Activated naive CD4-positive, alpha-beta T cell (primary cell): ENCODE data around the gene NPHP1.
"Not testable (repeated sequence)": the region's sequence is repeated elsewhere in the genome, so short reads cannot be mapped to it uniquely, and the experiment has no call there.

ENCODE experiments used
- DNase-seq, 4 experiments: peaks; one replicate each; lab custom pipeline; 2025; lab: John Stamatoyannopoulos, UW

Gene NPHP1

DNA sequence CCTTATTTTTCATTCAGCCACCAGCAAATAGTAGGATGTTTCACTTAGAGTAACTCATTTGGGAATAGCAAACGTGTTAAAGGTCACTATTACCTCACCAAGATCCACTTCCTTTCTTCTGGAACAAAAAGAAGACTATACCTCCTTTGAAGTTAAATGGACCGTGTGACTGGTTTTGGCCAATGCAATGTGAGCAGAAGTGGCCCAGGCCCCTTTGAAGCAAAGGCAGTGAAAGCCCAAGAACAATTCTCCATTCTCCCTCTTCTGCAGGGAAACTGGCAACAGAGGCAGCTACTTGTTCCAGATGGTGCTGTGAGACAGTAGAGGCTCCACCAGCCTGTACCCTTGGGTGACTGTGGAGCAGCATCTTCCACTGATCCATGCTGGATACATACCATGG lies 77.9 kb downstream of the NPHP1 start:
- DNase-seq = no peak

DNA sequence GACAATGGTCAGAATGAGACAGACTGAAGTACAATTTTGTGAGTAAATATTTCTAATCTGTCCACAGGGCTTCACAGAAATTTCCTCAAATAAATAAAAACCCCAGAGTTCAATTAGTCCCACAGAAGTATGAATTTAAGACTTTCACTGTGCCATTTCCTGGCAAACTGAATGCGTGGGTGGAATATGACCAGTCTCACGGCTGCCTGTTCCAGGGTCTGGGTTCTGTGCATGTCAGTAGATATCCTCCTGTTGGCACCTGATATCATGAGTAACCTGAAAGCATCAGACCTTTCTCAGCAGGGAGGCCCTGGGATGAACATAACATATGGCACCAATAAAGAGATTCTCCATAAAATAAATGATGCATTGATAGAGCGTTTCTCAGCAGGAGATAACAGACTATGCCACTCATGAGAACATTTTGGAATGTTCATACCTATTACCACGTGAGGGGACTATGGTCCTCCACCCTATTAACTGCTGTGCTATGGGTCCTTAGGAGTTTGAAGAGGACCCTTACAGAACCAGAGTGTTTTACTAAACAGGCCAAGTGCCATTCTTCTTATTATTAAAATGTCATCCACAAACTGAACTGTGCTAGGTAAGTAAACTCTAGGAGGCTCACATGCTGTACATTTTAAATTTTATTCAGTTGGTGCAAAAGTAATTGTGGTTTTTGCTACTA lies 78.6 kb downstream of the NPHP1 start:
- DNase-seq = no peak

DNA sequence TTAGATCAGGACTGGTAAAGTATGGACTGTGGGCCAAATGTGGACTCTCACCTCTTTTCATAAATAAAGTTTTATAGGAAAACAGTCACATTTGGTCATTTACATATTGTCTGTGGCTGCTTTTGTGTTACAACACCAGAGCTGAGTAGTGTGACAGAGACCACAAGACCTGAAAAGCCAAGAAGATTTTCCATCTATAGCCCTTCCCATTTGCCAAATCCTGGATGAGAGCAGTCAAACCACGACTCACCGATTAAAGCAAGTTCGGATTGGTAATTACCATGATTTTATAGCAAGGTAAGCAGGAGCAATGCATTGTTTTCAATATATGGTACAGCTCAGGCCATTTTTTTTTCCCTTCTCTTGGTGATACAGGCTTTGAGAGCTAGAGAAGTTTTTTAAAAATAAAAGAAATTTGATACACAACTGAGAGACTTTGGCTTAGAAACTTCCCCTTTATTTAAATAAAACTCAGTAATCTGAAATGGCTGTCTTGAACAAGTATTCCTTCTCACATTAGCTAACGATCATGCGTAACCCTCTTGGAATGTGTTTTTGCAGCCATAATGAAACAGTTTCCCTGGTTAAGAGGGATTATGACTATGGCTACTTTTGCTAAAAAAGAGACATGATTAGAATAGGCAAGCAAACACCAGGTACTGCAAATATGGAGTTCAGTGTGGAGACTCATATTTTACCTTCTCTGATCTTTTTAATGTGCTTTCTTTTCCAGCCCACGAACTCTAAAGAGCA lies 79.7 kb downstream of the NPHP1 start:
- no peak for DNase-seq

DNA sequence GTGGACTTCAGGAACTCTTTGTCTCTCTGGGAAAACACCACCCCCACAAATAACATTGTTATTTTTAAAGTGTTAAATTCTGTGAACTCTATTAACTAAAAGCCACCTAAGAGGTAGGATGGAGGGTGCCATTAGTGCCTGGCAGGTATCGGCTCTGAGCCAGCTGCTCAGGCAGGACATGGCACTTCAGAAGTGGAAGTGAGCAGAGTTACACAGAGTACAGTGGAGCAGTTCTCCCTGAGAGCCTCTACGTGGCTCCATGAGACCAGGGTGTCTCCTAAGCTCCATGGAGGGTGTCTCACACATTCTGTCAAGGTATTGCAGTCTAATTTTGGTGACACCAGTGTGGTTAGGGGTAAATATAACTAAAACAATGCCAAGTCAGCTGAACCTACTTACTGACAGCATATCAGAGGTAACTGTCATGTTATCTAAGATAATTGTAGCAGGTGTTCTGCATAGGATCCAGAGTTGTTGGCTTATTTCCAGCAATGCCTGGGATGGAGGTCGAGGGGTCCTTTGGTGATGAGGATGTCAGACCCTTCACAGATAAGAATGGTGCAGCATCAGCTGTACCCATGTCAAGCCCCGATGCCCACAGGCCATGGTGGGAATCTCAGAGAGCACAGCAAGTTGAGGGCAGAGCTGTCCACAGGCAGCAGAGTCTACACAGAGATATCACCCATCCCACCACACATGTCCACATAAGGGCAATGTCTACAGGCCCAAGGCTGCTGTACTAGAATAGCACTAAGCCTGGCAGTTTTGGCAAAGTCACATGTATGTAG lies 80.6 kb downstream of the NPHP1 start:
- no peak for DNase-seq

DNA sequence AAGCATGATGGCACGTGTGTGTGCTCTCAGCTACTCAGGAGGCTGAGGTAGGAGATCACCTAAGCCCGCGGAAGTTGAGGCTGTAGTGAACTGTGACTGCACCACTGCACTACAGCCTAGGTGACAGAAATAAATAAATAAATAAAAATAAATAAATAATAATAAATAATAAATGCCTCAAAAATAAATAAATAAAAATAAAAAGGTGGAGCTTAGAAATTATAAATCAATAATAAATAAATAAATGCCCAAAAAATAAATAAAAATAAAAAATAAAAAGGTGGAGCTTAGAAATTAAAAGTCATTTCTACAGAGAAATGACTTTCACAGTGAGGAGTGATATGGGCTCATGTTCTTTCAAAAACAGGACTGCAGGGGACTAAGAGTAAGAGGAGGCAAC lies 83.2 kb downstream of the NPHP1 start:
- no peak for DNase-seq

DNA sequence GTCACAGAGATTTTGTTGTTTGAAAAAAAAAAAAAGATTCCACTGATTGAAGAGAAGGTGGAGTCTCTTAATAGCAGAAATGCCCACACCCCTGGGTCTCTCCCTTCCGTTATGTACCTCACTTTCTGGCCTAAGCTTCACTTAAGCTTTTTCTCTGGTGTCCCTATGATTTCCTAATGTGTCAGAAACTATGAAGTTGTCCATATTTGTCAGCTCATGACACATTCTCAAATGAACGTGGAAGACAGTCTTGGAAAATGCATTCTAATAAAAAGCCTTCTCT lies 83.8 kb downstream of the NPHP1 start:
- no peak for DNase-seq

DNA sequence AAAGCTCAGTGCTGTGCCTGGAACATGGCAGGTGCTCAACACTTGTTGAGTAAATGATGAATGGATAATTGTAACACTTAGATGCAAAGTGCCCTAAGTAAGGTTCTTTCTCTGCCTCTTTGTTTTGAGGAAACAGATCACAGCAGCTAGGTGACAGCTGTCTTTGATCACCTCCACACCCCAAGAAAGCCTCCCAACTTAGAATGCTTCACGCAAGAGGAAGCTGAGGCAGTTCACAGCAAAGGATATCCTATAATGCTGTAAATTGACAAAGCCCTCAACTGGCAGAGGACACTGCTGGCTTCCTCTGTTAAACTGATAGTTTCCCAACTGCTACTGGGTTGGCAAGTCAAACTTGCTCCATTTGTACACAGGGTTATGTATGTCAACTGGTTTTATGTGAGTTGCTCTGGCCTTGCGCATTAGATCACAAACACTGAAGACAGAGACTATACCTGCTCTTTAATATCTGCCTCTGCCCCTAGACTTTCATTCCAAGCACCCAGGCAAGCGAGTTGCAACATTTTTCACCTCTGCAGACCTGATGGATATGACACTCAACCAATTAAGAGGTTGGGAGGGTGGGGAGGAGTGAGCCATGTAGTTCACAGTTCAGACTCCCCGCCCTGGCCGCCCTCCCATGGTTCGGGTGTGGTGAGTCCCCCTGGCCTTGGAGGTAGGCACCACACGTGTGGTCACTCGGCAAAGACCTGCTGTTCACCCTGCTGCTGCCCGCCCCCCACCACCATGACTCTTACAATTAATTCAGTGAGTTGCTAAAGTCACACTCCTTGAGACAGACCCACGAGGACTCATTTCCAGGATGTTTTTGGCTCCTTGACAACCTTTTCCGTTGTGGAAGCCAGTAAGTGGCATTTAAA lies 84.4 kb downstream of the NPHP1 start:
- DNase-seq = no peak

DNA sequence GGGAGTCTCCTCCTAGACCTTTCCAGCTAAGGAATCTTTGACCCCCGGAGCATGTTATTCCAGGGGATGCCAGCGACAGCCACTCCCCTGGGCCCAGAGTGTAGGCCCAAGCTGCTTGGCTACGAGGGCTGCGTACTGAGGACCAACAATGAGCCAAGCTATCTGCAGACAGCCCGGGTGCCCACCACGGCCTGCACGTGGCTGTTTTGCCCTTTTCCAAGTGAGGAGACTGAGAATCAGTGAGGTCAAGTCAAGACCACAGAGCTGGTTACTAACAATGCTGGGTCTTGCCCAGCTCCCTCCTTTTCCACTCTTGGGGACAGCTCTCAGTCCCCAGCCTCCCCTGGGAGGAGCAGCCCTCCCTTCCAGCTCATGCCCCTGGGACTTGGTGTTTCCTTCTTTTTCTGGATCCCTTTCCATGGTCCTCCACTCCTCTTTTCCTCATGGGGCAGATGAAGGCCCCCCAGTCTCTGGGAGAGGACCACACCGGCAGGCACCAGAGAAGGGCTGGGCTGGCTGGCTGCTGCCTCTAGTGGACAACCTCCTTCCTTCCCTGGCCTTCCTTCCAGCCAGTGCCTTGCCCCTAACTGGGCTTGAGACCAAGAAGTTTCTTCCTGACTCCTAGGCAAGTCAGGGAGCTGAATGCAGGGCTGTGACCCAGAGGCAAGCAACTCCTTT lies 88.6 kb downstream of the NPHP1 start:
- DNase-seq = no peak

DNA sequence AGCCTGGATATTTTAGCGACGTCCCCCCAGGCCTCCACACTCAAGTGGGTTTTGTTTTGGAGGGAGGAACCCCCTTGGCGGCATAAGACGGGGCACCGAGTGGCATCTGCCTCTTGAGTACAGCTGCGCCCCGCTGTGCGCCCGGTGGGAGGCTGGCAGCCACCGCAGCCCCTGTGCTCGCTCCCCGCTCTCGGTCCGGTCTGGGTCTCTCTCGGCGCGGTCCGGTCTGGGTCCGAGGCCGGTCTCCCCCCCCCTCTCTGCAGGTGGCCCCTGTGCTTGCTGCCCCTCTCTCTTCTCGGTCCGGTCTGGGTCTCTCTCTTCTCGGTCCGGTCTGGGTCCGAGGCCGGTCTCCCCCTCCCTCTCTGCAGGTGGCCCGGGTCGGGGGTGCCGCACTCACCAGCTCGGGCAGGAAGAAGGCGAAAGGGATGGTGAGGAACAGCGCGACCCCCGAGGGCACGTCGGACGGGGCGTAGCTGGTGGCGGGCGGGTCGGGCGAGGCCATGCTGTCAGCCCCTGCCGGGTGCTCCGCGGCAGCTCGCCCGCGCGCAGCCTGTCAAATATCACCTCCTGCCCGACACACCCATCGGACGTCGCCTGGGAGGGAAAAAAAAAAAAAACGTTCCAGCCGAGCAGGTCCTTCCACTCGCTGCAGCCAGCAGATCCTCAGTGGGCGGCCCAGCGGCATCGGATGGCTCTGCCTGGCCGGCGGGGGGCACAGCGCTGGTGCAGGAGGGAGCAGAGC lies 89.4 kb downstream of the NPHP1 start, which contains the start of gene MALL:
MALL (minus strand) TSS at position 532 of the 742 bp plus-strand sequence; CDS start at position 502, 30 bp downstream.
- no peak for DNase-seq

DNA sequence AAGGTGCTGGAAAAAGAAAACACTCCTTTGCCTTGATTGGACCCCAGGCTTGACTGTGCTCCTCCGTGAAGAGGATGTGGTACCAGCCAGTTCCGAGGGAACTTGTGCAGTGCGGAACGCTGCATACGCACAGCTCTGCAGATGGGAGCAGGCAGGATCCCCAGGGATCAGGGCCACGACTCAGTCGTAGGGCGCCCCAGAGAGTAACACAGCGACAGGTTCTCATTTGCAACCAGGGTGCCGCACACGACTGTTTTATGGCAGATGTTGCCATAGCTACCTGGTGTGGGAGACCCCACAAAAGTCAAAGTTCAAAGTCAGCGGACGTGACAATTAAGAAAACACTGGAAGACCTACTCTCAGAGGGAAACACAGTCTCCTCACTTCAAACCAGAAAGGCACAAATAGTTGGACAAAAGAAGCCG lies 90.0 kb downstream of the NPHP1 start:
- no peak for DNase-seq

DNA sequence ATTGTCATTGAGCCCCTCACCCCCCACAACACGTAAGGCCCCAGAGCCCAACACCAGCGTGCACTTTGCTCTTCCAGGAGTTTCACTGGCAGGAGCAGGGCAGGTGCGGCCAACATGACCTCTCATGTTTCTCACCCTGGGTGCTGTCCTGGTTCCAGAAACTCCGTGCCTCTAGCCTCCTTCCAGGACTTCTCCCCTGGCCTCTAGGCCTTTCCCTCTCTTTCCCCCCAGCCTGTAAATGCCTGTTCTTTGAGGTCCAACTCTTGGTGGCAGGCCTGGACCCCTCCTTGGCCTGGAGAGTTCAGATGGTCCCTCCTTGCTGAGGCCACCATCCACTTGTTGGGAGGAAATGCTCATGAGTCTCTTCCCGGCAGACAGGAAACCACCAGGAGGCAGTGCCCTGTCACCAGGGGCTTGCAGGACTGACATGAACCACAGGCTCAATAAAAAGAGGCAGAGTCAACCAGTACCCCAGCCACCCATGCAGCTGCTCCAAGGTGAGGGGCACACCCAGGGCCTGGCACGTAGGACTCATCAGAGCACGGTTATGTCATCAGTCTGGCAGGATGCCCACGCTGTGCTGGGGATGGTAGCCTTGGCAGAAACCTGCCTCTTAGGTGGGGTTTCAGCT lies 90.7 kb downstream of the NPHP1 start:
- DNase-seq = no peak

DNA sequence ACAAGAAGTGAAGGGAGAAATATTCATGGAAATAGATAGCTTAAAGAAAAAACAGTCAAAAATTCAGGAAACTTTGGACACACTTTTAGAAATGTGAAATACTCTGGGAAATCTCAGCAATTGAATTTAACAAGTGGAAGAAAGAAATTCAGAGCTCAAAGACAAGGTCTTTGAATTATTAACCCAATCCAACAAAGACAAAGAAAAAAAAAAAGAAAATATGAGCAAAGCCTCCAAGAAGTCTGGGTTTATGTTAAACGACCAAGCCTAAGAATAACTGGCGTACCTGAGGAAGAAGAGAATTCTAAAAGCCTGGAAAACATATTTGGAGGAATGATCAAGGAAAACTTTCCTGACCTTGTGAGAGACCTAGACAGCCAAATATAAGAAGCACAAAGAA lies 96.5 kb downstream of the NPHP1 start:
- DNase-seq = not testable (repeated sequence)

DNA sequence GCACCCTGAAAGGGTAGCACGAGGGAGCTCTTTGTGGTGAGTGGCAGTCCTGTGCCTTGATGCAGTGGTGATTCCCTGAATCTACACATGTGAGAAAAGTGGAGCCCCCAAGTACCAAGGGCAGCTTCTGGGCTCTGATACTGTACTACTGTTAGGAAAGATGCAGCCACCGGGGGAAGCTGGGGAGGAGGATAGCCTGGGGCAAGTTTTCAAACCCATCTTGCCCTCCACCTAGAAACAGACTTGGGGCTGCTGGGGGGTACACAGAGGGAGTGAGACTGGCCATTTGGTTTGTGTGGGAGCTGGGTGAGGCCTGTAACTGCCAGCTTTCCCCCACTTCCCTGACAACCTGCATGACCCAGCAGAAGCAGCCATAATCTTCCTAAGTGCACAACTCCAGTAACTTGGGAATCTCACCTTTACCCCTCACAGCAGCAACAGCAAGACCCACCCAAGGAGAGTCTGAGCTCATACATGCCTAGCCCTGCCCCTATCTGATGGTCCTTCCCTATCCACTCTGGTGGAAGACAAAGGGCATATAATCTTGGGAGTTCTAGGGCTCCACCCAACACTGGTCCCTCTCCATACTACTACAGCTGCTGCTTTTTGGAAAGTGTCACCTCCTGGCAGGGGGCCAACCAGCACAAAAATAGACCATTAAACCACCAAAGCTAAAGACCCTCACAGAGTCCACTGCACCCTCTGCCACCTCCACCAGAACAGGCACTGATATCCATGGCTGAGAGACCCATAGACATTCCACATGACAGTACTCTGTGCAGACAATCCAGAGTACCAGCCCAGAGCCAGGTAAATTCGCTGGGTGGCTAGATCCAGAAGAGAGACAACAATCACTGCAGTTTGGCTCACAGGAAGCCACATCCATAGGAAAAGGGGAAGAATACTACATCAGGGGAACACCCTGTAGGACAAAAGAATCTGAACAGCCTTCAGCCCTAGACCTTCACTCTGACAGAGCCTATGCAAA lies 97.4 kb downstream of the NPHP1 start:
- DNase-seq = no peak

DNA sequence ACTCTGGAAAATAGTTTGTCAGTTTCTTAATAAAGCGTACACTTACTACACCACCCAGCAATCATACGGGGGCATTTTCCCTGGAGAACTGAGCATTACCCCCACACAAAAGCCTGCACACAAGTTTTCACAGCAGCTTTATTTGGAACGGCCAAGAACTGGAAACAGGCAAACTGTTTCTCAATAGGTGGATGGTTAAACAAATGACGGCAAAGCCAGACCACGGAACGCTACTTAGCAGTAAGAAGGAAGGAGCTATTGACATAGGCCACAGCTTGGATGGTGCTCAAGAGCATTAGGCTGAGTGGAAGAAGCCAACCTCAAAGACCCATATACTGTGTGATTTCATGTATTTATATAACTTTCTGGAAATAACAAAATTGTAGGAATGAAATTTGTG lies 98.2 kb downstream of the NPHP1 start:
- no peak for DNase-seq

DNA sequence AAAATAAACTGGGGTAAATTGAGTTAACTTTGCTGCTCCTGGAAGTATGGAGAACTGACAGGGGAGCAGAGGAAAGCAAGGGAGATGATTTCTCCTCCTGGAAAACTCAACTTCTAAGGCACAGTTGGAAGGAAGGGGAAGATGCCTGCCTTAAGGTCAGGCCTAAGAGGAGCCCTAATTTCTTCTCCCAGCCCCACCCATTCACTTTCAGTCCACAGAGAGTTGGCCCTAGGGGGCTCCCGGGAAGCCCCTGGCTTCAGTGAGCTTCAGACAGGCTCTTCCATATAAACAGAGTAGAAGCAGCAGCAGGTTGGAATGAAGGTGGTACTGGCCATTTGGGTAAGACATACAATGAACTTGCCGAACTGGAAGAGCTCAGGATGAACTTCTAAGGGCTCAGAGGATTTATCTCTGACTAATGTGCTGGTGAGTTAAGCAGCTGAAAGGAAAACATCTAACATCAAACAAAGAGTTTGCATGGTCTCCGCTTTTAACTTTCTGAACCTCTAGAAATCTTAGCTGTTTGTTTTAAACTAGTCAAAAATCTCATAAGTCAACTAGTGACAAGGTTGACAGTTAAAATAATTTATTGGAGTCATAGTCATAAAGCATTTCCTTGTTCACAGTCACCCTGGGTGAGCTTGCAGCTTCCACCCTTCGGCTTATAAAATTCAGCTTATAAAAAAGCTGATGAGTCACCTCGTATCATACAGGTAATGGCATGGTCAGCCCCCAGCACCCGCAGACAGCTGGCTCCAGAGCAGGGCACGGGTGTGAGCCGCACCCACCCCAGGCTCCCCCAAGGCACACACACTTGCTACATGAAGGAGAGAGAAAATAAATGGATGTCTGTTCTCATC lies 99.0 kb downstream of the NPHP1 start:
- no peak for DNase-seq

DNA sequence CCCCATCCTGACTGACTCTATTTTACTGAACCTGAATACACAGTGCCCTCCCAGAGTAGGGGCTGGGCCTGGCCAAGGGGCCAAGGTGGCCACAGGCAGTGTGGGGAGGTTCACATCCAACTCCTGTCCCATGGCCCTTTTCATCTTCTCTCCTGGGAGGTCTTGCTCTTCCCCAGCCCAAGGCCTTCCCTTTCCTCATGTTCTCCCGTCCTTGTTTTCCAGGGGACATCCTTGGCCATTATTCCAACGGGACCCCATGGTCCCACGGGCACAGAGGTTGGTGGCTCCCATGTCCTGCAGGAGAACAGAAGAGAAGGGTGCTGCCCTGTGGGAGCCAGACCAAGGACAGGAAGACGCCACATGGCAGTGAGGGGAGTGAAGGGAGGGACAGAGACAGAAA lies 99.6 kb downstream of the NPHP1 start:
- no peak for DNase-seq

DNA sequence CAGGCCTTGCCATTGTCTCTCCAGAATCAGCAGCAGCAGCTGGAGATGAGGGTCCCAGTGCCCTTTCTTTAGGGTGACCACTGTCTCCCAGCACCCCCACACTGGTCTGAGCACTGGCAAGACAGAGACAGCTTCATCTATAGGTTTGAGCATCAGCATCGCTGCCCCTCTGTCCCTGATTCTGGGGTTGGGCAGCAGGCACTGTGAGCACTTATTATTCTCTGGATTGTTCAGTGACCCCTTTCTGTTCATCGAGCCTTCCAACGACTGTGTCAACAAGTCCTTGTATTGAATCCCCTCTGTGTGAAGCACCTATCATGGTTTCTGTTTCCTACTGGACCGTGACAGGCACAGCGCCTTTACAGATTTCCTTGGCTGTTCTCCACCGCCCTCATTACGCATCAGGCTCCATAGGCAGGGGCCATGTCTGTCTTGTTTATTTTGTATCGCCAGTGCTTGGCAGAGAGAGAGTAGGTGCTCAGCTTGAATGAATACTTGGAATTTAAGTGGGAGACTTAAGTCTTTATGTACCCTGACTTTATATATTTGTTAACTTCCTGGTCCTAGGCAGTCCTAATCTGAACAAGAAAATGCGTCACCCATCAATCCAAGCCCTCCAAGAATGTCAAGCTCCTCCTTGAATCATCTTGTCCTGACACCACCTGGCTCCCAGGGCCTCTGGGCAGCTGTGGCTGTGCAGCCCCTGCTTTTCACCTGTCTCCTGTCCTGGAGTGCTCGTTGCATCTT lies 100.6 kb downstream of the NPHP1 start:
- DNase-seq = no peak
